ENCODE data around the gene PCNX4. TPM values are rescaled to one million over a fixed set of nuclear protein-coding genes. Genes with fewer than 3 reads are reported as not detected.
A peak's percentile ranks its signal among the peaks of the same experiment; 100 is the strongest.

PCNX4 gene
- total RNA-seq, 1 experiment from 2014 or later: 117 TPM

DNA sequence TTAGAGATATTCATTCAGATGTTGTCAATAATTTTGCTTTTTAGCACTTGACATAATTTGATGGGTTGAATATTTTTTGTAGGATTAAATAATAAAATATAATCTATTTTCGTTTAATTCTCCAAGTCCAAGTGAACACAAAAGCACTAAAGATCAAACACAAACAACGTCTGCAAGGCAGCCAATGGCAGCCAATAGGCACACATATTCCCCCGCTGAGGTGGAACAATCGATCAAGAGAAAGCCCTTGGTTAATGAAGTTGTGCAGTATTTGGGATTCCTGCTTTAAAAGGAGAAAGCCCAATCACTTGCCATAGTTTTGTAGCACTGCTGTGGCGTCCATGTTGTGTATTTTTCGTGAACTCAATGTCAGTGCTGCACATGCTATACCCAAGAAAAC is 72.0 kb downstream of the PCNX4 start:
- no peak for TF ChIP-seq EZH2 (IDR thresholded peaks at IDR 0.05; ENCODE audit: low read length, unreplicated experiment)
- TF ChIP-seq CTCF (conservative IDR thresholded peaks at IDR 0.05; ENCODE audit: low read depth, low read length): no peak
- TF ChIP-seq EZH2phosphoT487 (IDR thresholded peaks at IDR 0.05; ENCODE audit: borderline replicate concordance, low read length): no peak
- ATAC-seq (no peak), DNase-seq (no peak)
- H3K36me3 ChIP-seq (ENCODE audit: low read depth, low read length): no peaks in the 10 kb centered on the region
- peak overlapping the region; percentile 84 for H2AFZ ChIP-seq (ENCODE audit: low read length)
- H3F3A ChIP-seq (ENCODE audit: low read length, unreplicated experiment): no peaks in the 10 kb centered on the region
- H3K4me2 ChIP-seq (ENCODE audit: low read length): peak overlapping the region; percentile 82
- ChIA-PET CTCF (interaction anchor here (0.6 to 0.7 kb wide), 2 partner anchors 12 to 85 kb away, joined by 3 to 5 read pairs; partner anchors contain the start of gene PPM1A), POLR2A (ENCODE audit: unreplicated experiment) (no interaction called here)
- no TSS peak for BruUV-seq (replicated peaks)
- no peaks in the 10 kb centered on the region for H3K27me3 ChIP-seq (ENCODE audit: low read length)
- peaks cover 34% of the 10 kb centered on the region for H3K4me1 ChIP-seq (ENCODE audit: insufficient read depth, low read length)
- peaks cover 37% of the 10 kb centered on the region for H3K79me2 ChIP-seq (ENCODE audit: low read length)
- intact Hi-C loops (cut with micrococcal nuclease): loop anchor here (1.0 kb wide), 2 partner anchors 11 to 85 kb away; no protein-coding TSS in a partner anchor
- peak overlapping the region; percentile 72 for H3K9ac ChIP-seq (ENCODE audit: low read length)
- no peaks in the 10 kb centered on the region for H3K9me2 ChIP-seq (replicated peaks; ENCODE audit: low read length)
- H3K4me3 ChIP-seq (ENCODE audit: low read length): peak overlapping the region; percentile 75
- H3K27ac ChIP-seq (ENCODE audit: low read length): no peak overlapping the region
- H3K9me3 ChIP-seq (ENCODE audit: low read length): no peaks in the 10 kb centered on the region
- H4K20me1 ChIP-seq (ENCODE audit: low read length): no peaks in the 10 kb centered on the region

GRCh38 chr14:60164404-60164711 is 72.6 kb downstream of the PCNX4 start:
- POLR2A ChIA-PET (ENCODE audit: unreplicated experiment): no interaction called here

More at GRCh38 chr14:60164404-60164711, 72.6 kb downstream of the PCNX4 start:
- intact Hi-C loops (cut with micrococcal nuclease): loop anchor here (1.0 kb wide), 2 partner anchors 12 to 84 kb away; no protein-coding TSS in a partner anchor
- peaks cover 34% of the 10 kb centered on the region for H3K4me1 ChIP-seq (ENCODE audit: insufficient read depth, low read length)
- peak overlapping the region; percentile 84 for H2AFZ ChIP-seq (ENCODE audit: low read length)
- no peaks in the 10 kb centered on the region for H3K9me2 ChIP-seq (replicated peaks; ENCODE audit: low read length)
- H3K36me3 ChIP-seq (ENCODE audit: low read depth, low read length): no peaks in the 10 kb centered on the region
- peak overlapping the region; percentile 61 for H3K27ac ChIP-seq (ENCODE audit: low read length)
- peak overlapping the region; percentile 72 for H3K9ac ChIP-seq (ENCODE audit: low read length)
- no peak for DNase-seq
- H3K27me3 ChIP-seq (ENCODE audit: low read length): no peaks in the 10 kb centered on the region
- ATAC-seq: no peak
- TF ChIP-seq EZH2phosphoT487 (IDR thresholded peaks at IDR 0.05; ENCODE audit: borderline replicate concordance, low read length): no peak
- no peak for TF ChIP-seq CTCF (conservative IDR thresholded peaks at IDR 0.05; ENCODE audit: low read depth, low read length)
- no peak for TF ChIP-seq EZH2 (IDR thresholded peaks at IDR 0.05; ENCODE audit: low read length, unreplicated experiment)
- H3K79me2 ChIP-seq (ENCODE audit: low read length): peaks cover 37% of the 10 kb centered on the region
- H3K4me3 ChIP-seq (ENCODE audit: low read length): peak overlapping the region; percentile 75
- H3K9me3 ChIP-seq (ENCODE audit: low read length): no peaks in the 10 kb centered on the region
- H4K20me1 ChIP-seq (ENCODE audit: low read length): no peaks in the 10 kb centered on the region
- no peaks in the 10 kb centered on the region for H3F3A ChIP-seq (ENCODE audit: low read length, unreplicated experiment)
- H3K4me2 ChIP-seq (ENCODE audit: low read length): peak overlapping the region; percentile 82
- CTCF ChIA-PET: interaction anchor here (0.5 to 2.8 kb wide), 4 partner anchors 19 to 325 kb away, joined by 3 to 18 read pairs (median 8); no protein-coding TSS in a partner anchor
- no TSS peak for BruUV-seq (replicated peaks)

Measured in PC-3 (cell line).